HG02970 (cell line): ENCODE data around the gene LAMA1.

ENCODE experiments used
- ATAC-seq: cut with Tn5 transposase; IDR thresholded peaks from one replicate; pipeline ENCODE4 v1.9.1; 2021; ENCODE audit warnings: mild to moderate bottlenecking, moderate library complexity, moderate number of reproducible peaks; ENCODE audit not compliant: unreplicated experiment, low FRiP score

LAMA1 gene

DNA sequence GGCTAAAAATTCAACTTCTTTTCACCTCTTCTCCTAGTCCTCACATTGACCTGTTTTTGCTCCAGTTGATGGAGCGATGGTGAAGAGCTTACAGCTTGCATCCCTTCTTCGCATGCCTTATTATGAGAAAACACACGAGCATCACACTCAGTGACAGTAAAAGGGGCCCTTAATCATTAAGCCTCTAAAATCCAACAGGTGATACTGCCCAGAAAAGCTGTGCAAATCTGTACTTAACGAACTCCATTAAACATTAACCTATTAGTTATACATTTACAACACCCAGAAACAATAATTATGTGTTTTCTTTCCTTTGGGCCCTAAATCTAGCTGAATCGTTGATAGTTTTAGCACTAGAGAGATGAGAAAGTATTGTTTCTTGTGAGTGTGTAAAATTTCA is 54.8 kb downstream of the LAMA1 start:
- no peak for ATAC-seq

DNA sequence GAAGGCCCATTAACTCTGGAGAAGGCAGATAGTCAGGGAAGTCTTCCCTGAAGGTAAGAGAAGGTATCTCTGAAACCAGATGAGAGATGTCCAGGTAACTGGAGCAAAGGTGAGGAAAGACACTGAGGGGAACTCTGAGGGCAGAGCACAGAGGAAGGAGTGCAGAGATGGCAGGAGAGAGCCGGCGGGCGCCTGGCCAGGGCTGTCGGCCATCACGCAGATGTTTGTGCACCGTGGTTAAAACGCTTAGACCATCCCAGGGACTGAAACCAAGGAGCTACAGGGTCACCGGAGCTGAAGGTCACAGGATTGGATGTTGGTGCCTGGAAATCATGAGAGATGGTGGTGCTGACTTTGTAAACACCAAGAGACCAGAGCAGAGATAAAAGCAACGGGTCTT is 55.4 kb downstream of the LAMA1 start:
- no peak for ATAC-seq

DNA sequence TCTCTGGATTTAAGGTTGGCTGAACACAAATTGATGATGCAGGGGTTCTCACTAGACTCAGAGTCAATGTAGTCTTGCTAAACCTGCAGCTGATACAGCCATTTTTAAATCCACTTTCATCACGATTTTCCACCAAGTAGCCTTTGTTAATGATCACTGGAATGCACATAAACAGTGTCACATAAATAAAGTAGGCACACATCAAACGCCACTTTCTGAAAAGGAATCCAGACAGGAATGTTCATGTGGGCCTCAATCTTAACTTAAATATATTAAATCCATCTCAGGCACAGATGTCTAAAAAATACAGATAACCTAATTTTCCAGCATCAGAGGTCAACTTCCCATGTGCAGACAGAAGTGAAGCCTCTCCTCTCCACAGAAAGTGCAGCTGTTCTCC is 58.3 kb downstream of the LAMA1 start:
- ATAC-seq: no peak

DNA sequence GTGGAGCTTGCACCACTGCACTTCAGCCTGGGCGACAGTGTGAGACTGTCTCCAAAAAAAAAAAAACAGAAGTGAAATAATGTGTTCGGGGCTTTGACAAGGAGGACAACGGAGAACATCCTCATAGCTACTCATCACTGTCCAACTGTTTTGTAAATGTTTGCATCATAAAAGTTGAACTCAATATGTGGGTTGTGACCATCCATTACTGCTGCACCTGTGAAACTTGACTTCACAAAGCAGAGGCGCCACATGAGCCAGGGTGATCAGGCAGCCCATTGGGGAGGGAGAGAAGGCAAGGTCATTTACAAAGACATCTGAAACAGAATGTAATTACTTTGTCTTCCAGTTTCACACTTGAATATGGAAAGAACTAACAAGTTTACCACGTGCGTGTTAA is 61.6 kb downstream of the LAMA1 start:
- ATAC-seq: no peak

DNA sequence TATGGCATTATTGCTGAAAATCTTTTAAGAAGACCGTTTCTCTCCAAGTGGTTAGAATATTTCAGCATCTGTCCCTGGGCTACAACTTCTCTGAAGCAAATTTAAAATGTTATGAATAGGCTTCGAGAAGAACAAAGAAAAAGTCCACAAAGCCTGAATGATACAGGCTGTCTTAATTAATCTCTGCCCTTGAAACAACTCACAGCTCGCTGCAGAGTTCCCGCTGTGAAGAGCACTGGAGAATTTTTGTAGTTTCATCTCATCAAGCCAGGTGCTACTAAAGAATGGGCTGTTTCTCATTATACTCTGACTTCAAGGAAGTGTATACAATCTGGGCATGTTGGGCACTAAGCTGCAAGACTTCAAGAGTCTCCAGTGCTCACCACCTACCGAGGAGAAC is 67.6 kb downstream of the LAMA1 start:
- no peak for ATAC-seq

DNA sequence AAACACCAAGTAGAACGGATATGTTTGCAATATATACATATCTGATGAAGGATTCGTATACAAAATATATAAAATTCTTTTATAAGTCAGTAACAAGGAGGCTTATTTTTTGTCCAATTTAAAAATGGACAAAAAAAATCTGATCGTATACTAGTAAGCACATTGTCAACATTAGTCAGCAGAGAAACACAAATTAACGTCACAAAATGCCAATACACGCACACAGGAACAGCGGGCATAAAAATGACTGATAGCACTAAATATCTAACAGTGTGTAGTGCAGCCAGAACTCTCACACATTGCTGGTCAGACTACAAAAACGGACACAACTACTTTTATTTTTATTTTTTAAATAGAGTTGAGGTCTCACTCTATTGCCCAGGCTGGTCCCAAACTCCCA is 69.5 kb downstream of the LAMA1 start:
- no peak for ATAC-seq

DNA sequence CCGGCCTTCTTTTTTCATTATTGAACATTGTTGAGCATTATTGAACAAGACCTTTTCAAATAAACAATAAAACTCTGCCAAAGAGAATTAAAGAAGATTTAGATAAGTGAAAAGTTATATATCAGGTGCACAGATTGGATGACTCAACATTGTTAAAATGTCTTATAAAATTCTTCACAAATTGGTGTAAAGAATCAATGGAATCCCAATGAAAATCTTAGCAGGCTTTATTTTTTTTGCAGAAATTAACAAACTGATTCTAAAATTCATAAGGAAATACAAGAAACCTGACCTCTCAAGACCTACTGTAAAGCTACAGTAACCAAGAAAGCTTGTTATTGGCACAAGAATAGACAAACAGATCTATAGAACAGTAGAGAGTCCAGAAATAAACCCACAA is 70.3 kb downstream of the LAMA1 start:
- ATAC-seq: no peak

DNA sequence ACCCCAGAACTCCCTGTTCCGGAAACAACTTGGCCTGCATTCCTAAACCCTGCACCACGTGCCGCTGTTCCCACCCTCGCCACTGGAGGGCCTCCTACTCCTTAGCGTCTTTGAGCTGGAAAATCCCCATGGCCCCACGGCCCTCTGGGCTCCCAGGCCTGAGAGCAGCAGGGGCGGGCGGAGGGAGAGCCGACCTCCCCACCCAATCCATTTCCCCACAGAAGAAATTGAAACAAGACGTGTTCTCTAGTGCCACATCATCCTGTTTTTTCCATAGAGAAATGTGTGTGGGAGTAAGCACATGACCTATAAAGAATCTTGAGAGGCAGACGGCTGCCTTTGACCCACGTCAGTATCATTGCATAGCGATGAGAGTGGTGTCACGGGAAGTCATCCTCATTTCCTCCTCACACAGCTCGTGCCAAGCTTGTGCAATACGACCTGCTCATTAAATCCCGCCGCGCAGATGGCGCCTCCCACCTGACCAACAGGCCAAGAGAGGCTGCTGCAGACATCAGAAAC is 79.2 kb downstream of the LAMA1 start:
- ATAC-seq: no peak

DNA sequence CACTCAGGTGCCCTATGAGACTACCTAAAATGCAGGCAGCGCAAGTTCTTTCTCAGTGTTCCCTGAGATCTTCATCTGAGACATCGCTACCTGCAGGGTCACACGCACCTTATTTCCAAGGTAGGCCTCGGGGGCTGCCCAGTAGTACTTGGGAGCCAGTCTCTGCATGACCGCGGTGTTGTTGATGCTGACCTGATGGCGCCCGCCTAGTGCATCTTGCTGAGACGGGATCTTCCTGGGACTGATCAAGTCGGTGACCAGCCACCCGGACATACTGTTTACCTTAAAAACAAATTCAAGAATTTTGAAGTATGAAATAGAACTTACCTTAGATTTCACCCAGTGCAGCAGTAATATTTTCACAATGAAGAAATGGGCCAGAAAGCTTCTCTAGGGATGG is 80.1 kb downstream of the LAMA1 start:
- ATAC-seq: no peak

DNA sequence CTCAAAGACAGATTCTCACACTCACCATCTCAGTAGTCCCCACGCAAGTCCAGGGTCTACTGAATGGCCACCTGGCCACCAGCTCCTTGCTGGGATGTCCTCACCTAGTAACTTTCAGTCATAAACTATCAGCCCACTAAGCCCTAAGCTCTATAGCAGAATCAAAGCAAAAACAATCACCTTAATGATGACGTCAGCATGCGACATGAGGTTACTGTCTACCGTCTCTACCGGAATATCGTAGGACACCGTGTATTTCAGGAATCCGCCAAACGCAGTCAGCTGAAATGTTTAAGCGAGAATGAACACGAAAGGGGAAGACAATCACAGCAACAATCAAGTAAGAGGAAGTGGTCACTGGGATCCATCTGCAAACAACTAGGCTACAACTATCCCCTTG is 81.8 kb downstream of the LAMA1 start:
- no peak for ATAC-seq

DNA sequence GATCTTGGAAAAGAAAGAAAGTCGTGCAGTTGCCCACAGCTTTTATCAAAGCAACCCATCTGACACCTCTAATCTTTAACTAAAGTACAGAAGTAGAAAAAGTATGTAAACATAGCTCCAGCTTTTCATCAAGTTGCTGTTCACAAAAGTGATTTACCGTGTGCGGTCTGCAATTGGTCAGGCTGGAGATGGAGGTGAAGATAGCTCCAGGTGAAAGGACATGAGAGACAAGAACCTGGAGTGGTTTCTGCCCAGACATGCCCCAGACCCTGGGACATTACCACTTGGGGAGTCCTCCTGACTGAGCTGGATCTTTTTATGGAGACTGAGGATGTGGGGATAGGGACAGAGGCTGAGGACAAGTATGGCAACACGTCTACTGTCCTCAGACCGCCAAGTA is 82.7 kb downstream of the LAMA1 start:
- ATAC-seq: no peak

DNA sequence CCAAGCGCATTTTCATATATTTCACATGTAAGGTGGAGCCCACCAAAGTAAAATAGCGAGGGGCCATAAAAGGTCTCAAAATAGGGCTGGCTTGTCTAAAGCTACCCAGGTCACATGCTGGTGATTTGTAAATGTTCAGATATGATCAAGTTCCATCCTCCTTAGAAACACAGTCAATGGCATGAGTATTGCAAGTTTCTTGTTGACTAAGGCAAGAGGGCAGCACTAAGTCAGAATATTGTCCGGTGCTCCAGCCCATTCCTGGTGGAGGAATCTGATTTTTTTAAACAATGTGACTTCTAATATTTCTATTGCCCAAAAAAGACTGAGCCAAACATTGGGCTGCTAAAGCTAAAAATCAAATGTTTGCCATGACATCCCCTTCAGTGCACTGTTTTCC is 85.1 kb downstream of the LAMA1 start:
- no peak for ATAC-seq

DNA sequence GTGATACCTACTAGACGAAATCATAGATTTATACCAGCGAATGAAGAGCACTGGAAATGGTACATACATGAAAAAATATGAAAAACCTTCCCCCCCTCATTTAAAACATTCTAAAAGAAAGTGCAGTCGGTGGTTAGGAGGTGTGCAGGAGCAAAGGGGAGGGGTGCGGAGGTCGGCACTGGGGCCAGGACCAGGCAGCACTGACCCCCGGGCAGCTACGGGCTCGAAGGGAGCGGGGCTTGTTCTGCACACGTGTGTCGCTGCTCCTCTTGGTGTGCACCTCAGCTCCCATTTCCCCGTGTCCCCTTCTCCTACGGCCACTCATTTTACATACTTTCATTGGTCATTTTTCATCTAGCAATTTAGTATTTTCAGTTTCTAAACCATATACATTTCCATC is 89.0 kb downstream of the LAMA1 start:
- ATAC-seq: no peak

DNA sequence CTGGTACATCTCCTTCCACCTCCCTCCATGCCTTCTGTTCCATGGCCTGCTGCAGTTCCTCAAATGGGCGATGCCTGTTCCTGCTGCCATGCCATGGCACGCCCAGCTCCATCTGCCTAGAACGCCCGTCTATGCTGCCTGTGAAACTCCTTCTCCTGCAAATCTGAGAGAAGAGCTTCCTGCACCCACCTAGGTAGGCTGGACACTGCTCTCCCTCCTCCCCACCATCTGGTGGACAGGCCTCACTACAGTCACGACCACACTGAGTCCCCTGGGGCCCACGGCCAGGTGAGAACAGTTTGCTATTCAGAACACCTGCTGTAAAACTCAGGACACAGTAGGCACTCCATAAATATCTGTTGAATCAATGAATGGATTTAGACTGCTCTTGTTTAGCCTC is 92.4 kb downstream of the LAMA1 start:
- no peak for ATAC-seq

DNA sequence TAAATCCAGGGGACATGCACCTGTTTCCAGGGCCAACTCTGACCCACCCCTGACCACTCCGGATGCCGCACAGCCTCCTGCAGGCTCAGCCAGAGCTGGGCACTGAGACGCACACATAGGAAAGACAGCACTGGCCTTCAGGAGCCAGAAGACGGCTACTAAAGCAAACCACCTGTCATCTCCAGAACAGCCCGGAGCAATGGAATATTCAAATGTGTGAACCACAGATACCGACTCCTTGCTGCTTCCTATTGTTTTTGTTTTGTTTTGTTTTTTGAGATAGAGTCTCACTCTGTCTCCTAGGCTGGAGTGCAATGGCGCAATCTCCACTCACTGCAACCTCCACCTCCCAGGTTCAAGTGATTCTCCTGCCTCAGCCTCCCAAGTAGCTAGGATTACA is 94.0 kb downstream of the LAMA1 start:
- no peak for ATAC-seq

DNA sequence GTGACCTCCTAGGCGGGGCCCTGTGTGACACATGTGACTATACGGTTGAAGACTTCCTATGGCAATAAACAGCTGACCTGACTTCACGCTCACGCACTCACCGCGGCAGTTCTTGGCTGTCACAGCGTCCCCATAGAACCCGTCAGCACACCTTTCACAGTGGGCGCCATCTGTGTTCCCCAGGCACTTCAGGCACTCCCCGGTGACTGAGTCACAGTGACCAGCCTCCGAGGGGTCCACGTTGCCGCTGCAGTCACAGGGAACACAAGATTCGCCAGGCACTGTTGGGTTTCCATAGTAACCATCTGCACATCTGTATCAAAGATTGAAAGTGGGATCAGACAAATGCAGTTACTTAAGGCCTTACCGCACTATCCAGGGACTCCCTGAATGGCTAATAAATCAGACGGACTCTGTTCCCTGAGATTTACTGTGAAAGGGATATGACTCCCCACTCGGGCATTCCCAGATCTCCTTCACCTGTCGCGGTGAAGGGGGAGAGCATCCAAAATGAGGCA is 94.5 kb downstream of the LAMA1 start:
- no peak for ATAC-seq

DNA sequence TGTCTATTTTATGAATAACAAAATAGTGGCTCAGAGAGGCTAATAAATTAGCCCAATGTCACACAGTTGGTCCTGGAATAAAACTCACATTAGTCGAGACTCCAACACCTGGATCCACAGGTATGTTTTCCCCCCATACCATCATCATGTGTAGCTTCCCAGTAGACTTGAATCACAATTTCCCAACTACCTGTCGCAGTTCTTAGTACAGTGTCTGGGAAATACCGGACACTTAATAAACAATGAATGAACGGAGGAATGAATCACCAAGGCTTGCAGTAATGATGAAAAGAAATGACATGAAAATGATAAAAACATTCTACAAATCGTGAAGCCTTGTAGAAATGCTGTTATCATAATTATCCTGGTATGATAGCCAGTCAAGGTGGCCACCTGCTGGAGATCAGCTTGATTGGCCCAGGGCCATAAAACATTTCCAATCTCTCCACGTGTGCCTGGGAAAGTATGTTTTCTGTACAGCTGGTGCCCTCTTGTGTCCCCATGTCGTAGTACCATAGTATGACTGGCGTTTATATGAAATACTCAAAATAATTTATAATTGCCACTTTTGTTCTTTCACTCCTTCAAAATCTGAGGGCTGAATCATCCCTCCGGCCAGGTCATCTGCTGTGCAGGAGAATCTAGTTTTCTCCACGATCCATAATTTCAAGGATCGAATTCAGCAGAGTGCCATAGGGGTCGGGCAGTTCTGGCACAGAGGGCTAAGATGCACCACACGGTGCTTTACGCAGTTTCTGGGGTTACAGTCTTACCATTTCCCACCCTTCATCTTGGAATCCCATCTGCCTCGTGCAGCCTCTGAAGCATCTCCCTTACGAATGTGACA is 95.4 kb downstream of the LAMA1 start:
- no peak for ATAC-seq

DNA sequence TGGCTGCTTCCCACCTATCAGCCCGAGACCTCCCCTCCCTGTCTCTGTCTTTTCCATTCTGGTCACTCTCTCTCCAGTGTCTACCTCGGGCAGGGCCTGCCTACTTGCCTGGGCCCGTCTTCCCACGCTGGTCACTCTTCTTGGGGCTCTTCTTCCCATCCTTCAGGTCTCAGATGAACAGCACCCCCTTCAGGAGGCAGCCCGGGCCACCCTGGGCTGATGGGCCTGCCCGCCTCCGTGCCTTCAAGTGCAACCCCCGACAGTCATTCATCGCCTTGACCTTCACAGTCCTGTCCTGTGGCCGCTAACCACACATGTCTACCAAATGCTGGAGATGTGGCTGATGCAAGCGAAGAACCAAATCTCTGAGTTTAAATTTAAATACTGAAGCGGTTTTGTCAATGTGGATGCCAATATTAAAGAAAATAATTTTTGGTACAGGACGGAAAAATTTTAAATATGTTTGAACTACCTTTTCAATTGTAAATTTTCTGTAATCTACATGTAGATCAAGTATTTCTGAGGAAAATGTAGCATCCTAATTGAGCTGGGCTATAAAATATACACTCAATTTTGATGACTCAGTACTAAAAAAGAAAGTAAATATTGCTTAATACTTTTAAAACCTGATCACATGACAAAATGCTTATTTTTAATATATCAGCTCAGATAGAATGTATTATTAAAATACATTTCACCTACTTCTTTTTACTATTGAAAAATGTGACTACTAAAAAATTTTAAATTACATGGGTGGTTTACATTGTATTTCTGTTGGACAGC is 96.4 kb downstream of the LAMA1 start:
- no peak for ATAC-seq

DNA sequence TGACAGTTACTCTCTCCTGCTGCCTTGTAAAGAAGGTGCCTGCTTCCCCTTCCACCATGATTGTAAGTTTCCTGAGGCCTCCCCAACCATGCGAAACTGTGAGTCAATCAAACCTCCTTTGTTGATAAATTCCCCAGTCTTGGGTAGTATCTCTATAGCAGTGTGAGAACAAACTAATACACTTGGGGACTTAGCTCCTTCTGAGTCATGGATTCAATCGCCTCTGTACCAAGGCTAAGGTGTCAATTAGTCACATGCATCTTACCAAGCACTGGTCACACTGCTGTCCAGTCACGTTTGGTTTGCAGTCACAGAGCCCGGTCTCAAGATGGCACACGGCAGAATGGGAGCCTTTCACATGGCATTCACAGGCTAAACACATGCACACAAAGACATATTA is 100.6 kb downstream of the LAMA1 start:
- ATAC-seq: no peak

DNA sequence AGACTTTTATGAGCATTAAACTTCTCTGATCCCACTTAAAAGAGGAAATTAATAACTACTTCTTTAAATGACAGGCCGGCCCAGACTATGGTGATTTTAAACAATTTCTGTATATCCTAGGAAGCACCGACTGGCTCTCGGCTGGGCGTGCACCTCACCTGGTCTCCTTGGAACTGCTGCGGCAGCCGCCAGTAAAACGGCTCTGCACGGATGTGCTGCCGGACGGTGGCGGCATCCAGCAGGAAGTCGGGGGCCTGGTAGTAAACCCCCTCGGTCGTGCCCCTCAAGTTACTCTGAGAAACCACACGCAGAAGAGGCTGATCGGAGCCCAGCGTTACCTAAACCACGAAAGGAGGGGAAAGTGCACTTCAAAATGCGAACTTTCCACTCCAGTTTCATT is 106.5 kb downstream of the LAMA1 start:
- ATAC-seq: no peak

DNA sequence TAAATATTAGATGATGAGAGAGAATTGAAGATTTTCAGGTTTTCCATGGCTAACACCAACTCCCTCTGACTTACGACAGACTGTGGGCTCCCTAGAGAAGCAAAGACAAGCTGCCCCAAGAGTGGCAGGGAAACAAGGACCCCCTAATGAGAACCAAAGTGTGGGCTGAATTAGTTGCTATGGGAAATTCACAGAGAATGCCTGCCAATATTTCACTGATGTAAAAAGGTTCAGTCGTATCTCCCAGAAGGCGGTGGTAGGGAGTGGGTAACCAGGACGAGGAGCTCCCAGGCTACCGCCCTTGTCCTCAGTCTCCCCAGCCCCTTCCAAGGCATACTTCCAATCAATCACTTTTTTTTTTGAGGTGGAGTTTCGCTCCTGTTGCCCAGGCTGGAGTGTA is 113.6 kb downstream of the LAMA1 start:
- ATAC-seq: no peak

DNA sequence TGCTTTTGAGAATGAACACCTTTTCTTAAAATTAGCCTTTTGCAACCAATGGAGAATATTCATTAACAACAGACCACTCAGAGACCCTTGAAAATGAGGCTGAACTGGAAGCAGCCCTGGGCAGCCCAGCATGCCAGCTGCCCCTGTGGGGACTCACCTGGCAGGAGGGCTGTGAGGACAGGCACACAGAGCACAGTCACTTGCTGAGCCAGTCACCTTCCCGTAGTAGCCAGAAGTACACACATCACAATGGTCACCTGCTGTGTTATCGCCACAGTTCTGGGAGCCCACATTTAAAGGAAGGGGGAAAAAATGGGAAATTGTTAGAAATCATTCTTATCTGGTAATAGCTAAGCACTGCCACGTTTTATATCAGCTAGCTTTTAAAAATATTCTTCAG is 115.5 kb downstream of the LAMA1 start:
- ATAC-seq: no peak
